ENCODE results near the gene FMN1.

FMN1 gene

GRCh38 chr15:33226559-33227181 lies 32.2 kb upstream of the FMN1 start:
- H3K4me3 ChIP-seq (IDR thresholded peaks at IDR 0.05; ENCODE audit: insufficient read depth, low read depth, low read length), result no peak overlapping the region
- no peak overlapping the region for H2AFZ ChIP-seq (ENCODE audit: low read depth)
- no peaks in the 10 kb centered on the region for H3K36me3 ChIP-seq (ENCODE audit: insufficient read depth)
- no peak overlapping the region; the same call in 1 of the 2 replicates for H3K4me2 ChIP-seq
- H3K9ac ChIP-seq, result no peak overlapping the region
- no peaks in the 10 kb centered on the region for H4K20me1 ChIP-seq (ENCODE audit: insufficient read depth)
- no peak overlapping the region for H3K27ac ChIP-seq
- no peaks in the 10 kb centered on the region for H3K27me3 ChIP-seq (ENCODE audit: insufficient read depth, low read depth)
- H3K4me1 ChIP-seq (ENCODE audit: low read depth, poor library complexity, severe bottlenecking), result peaks cover 6% of the 10 kb centered on the region
- peak; percentile 80 for TF ChIP-seq CTCF (conservative IDR thresholded peaks at IDR 0.05; ENCODE audit: low read depth, low read length)
- H3K79me2 ChIP-seq (ENCODE audit: insufficient read depth, low read depth), result no peaks in the 10 kb centered on the region

- no peak overlapping the region for H3K4me3 ChIP-seq (IDR thresholded peaks at IDR 0.05; ENCODE audit: insufficient read depth, low read depth, low read length)
- H3K79me2 ChIP-seq (ENCODE audit: insufficient read depth, low read depth), result no peaks in the 10 kb centered on the region
- H3K4me1 ChIP-seq (ENCODE audit: low read depth, poor library complexity, severe bottlenecking), result no peaks in the 10 kb centered on the region
- H3K36me3 ChIP-seq (ENCODE audit: insufficient read depth), result no peaks in the 10 kb centered on the region
- H4K20me1 ChIP-seq (ENCODE audit: insufficient read depth), result no peaks in the 10 kb centered on the region
- TF ChIP-seq CTCF (conservative IDR thresholded peaks at IDR 0.05; ENCODE audit: low read depth, low read length), result no peak
- no peak overlapping the region for H3K4me2 ChIP-seq
- H2AFZ ChIP-seq (ENCODE audit: low read depth), result no peak overlapping the region
- H3K9ac ChIP-seq, result no peak overlapping the region
- no peak overlapping the region for H3K27ac ChIP-seq
- H3K27me3 ChIP-seq (ENCODE audit: insufficient read depth, low read depth), result no peaks in the 10 kb centered on the region; the same call in 1 of the 2 replicates
Measured at GRCh38 chr15:33218071-33218491, 23.6 kb upstream of the FMN1 start.

- Histone ChIP-seq H3K4me3 (IDR thresholded peaks at IDR 0.05; ENCODE audit: insufficient read depth, low read depth, low read length) (no peak overlapping the region), H2AFZ (ENCODE audit: low read depth) (no peak overlapping the region), H3K9ac (no peak overlapping the region), H4K20me1 (ENCODE audit: insufficient read depth) (no peaks in the 10 kb centered on the region), H3K79me2 (ENCODE audit: insufficient read depth, low read depth) (no peaks in the 10 kb centered on the region), H3K27me3 (ENCODE audit: insufficient read depth, low read depth) (no peaks in the 10 kb centered on the region; the same call in 1 of the 2 replicates), H3K27ac (no peak overlapping the region), H3K36me3 (ENCODE audit: insufficient read depth) (no peaks in the 10 kb centered on the region), H3K4me1 (ENCODE audit: low read depth, poor library complexity, severe bottlenecking) (no peaks in the 10 kb centered on the region), H3K4me2 (no peak overlapping the region)
- peak; percentile 50 for TF ChIP-seq CTCF (conservative IDR thresholded peaks at IDR 0.05; ENCODE audit: low read depth, low read length)
Measured at GRCh38 chr15:33215941-33216872, 21.7 kb upstream of the FMN1 start.

GRCh38 chr15:33211176-33211808 lies 16.8 kb upstream of the FMN1 start:
- Histone ChIP-seq H2AFZ (ENCODE audit: low read depth) (no peak overlapping the region), H3K36me3 (ENCODE audit: insufficient read depth) (no peaks in the 10 kb centered on the region), H3K27ac (no peak overlapping the region), H3K4me2 (no peak overlapping the region), H4K20me1 (ENCODE audit: insufficient read depth) (no peaks in the 10 kb centered on the region), H3K79me2 (ENCODE audit: insufficient read depth, low read depth) (no peaks in the 10 kb centered on the region), H3K27me3 (ENCODE audit: insufficient read depth, low read depth) (no peaks in the 10 kb centered on the region), H3K4me1 (ENCODE audit: low read depth, poor library complexity, severe bottlenecking) (no peaks in the 10 kb centered on the region), H3K4me3 (IDR thresholded peaks at IDR 0.05; ENCODE audit: insufficient read depth, low read depth, low read length) (no peak overlapping the region), H3K9ac (no peak overlapping the region)
- no peak for TF ChIP-seq CTCF (conservative IDR thresholded peaks at IDR 0.05; ENCODE audit: low read depth, low read length)
